LNCAP (cell line): ENCODE data around the gene YIPF3.

Experiments
- TF ChIP-seq, protein P1 (sequence below): fragments of 450-650 bp; IDR thresholded peaks from 2 replicates; pipeline ENCODE4 v1.5.1; 2017; ENCODE audit warnings: mild to moderate bottlenecking

The YIPF3 gene

DNA sequence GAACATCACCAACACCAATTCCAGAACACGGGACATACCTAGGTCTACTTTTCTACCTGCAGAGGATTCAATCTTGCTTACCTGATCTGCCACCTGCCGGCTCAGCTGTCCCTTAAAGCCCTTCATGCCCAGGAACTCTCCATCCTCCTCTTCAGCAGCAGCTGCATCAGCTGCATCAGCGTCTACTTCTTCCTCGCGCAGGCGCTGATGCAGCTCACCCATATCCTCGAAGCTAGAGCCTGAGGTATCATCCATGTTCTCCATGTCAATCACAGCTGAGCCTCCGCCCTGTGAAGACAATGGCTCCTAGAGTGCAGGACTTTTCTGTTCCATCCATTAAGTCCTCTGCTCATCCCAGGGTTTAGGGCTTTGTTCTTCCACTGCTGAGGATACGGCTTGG lies 918 bp downstream of the YIPF3 start:
- TF ChIP-seq, protein P1, sequence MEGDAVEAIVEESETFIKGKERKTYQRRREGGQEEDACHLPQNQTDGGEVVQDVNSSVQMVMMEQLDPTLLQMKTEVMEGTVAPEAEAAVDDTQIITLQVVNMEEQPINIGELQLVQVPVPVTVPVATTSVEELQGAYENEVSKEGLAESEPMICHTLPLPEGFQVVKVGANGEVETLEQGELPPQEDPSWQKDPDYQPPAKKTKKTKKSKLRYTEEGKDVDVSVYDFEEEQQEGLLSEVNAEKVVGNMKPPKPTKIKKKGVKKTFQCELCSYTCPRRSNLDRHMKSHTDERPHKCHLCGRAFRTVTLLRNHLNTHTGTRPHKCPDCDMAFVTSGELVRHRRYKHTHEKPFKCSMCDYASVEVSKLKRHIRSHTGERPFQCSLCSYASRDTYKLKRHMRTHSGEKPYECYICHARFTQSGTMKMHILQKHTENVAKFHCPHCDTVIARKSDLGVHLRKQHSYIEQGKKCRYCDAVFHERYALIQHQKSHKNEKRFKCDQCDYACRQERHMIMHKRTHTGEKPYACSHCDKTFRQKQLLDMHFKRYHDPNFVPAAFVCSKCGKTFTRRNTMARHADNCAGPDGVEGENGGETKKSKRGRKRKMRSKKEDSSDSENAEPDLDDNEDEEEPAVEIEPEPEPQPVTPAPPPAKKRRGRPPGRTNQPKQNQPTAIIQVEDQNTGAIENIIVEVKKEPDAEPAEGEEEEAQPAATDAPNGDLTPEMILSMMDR: no peak

GRCh38 chr6:43511824-43512415 lies 4.8 kb downstream of the YIPF3 start:
- TF ChIP-seq, protein P1: no peak

- TF ChIP-seq, protein P1: no peak
These were observed 5.9 kb downstream of the YIPF3 start for GRCh38 chr6:43510827-43511163.

DNA sequence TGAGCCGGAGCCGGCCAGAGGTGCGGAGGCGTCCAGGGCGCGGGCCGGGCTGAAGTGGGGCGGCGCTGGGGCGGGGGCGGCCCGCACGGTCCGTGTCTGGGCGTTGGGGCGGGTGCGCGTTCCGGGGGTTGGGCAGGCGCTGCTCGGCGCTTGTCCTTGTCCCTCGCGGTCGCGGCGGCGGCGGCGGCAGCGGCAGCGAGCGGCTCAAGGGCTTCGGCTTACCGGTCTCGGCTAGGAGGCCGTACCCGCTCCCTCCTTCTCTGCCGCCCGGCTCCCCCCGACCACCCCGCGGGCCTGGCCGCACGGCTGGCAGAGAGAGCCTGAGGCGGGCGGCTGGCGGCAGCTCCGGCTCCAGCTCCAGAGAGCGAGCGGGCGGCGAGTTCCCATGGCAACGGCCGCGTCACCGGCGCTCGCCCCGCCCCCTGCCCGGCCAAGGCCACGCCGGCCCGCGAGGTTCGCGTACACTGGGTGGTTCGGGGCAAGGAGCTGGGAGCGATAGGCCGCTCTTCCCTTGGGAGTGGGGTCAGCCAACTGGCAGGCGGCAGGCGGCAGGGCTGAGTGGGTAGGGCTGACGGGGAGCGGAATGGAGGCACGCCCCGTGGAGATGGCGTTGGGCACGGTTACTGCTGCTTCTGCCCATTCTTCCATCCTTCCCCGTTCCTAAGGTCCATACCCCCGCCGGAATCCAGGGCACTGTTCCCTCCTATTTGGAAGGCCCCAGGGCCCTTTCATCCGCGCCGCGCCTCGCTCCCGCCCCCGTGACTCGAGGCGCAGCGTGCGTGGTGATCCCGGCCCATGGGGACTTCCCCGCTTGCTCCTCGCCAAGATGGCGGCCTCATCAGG lies 6.5 kb downstream of the YIPF3 start, which contains the start of gene LRRC73:
Gene LRRC73, minus strand, starts transcription at position 363 of the 843 bp plus-strand sequence. CDS start 561 bp downstream, outside the sequence.
- TF ChIP-seq, protein P1: no peak

GRCh38 chr6:43509142-43509983 lies 7.4 kb downstream of the YIPF3 start:
- TF ChIP-seq, protein P1: no peak

DNA sequence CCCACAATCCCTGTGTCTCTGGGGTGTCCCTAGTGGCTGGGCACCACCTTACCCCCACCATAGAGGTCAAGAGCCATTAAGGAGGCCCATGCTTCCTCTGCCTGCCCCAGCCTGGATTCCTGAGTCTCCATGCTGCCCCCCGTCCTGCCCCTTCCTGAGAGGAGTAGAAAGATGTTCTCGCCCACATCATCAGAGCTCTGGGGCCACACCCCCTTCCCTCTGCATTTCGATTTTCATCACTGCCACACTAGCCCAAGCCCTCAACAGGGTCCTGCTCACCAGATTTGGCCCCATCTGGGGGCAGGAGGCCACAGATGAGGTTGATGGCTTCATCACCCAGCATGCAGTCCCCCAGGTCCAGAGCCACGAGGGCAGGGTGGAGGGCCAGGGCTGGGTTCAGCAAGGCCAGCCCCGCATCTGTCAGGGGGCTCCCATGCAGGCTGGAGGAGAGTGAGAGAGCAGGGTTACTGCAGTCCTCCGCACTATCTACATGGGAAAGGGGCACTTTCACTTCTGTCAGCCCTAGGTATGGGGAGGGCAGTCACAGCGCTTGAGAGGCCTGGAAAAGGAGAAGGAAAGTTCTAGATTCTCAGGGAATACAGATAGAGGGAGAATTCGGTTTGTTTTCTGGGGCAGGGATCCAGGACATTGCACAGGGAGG lies 8.1 kb downstream of the YIPF3 start:
- TF ChIP-seq, protein P1: no peak
